Spleen (tissue), 11 donors: ENCODE measurements around the gene WNK1. TPM values are rescaled to one million over a fixed set of nuclear protein-coding genes. Genes with fewer than 3 reads are reported as not detected.

Source experiments
- DNase-seq: peaks from one replicate; pipeline ENCODE4 v3.0.0-alpha.2; 2020
- H3K27ac ChIP-seq, 8 donors: fragments of 200-600 bp; sonication (generic) in 7 of 8; 1 replicate in 4 of 8; 2 replicates in 4 of 8; pipeline versions ENCODE4 v1.5.0 to v1.8.0; 2016 to 2021; ENCODE audit warnings: inconsistent platforms in 4 of 8, mild to moderate bottlenecking in 4 of 8, moderate library complexity in 1 of 8
- H3K27me3 ChIP-seq, 7 donors: fragments of 200-600 bp; sonication (generic) in 6 of 7; replicated peaks in 1 of 7; 1 replicate in 4 of 7; 2 replicates in 3 of 7; pipeline versions ENCODE4 v1.5.0 to v1.8.0; 2016 to 2021; ENCODE audit warnings: inconsistent platforms in 3 of 7, mild to moderate bottlenecking in 1 of 7
- H3K36me3 ChIP-seq, 6 donors: fragments of 200-600 bp; sonication (generic) in 5 of 6; 1 replicate in 4 of 6; 2 replicates in 2 of 6; pipeline versions ENCODE4 v1.5.0 to v1.8.0; 2016 to 2021; ENCODE audit warnings: inconsistent platforms in 2 of 6
- H3K4me1 ChIP-seq, 6 donors: fragments of 200-600 bp; sonication (generic) in 5 of 6; 1 replicate in 3 of 6; 2 replicates in 3 of 6; pipeline versions ENCODE4 v1.5.0 to v1.8.0; 2016 to 2021; ENCODE audit warnings: inconsistent platforms in 3 of 6
- H3K4me3 ChIP-seq, 8 donors: fragments of 200-600 bp; sonication (generic) in 7 of 8; 1 replicate in 4 of 8; 2 replicates in 4 of 8; pipeline versions ENCODE4 v1.5.0 to v1.8.0; 2016 to 2021; ENCODE audit warnings: inconsistent platforms in 4 of 8, mild to moderate bottlenecking in 4 of 8, moderate library complexity in 2 of 8
- H3K9me3 ChIP-seq, 8 donors: fragments of 200-600 bp; sonication (generic) in 7 of 8; 1 replicate in 4 of 8; 2 replicates in 4 of 8; pipeline versions ENCODE4 v1.5.0 to v1.8.0; 2016 to 2021; ENCODE audit warnings: inconsistent platforms in 4 of 8
- CTCF ChIP-seq, 11 experiments: fragments of 200-600 bp in 7 of 11; fragments of 450-650 bp in 4 of 11; sonication (generic) in 4 of 11; IDR thresholded peaks in 8 of 11; conservative IDR thresholded peaks in 3 of 11; 1 replicate in 7 of 11; 2 replicates in 4 of 11; pipeline versions ENCODE4 v1.4.0 to v1.8.0; 2016 to 2021; ENCODE audit warnings: antibody characterized with exemption in 11 of 11, inconsistent platforms in 4 of 11, mild to moderate bottlenecking in 1 of 11
- POLR2A ChIP-seq, 3 donors: fragments of 450-650 bp; IDR thresholded peaks; one replicate each; pipeline ENCODE4 v1.5.1; 2017; ENCODE audit warnings: antibody characterized with exemption in 3 of 3, mild to moderate bottlenecking in 1 of 3
- POLR2AphosphoS5 ChIP-seq, 3 donors: sonication (generic); formaldehyde crosslinking; IDR thresholded peaks; one replicate each; pipeline ENCODE4 v1.5.1; 2017; ENCODE audit warnings: antibody characterized with exemption in 3 of 3
- WGBS, 5 donors: extraction: QIAGEN DNeasy Blood & Tissue Kit in 3 of 5; methylation state at CpG; one replicate each; pipeline versions ENCODE4 v1.1.5 to v1.1.7; 2013 to 2018; 5-methylcytosine and 5-hydroxymethylcytosine counted together
- intact Hi-C: fragments of 100-400 bp; cut with DNase I; formaldehyde crosslinking; loops from one replicate; pipeline ENCODE4 v1.15.0; 2023; ENCODE audit warnings: low total_unique reads
- polyA plus RNA-seq, 3 donors: library from polyadenylated mRNA; stranded (reverse); fragments of 200-250 nt; gene quantifications; one replicate each; pipeline ENCODE4 v1.2.1, GENCODE V29; 2013
- total RNA-seq, 7 donors: library from RNA; depleted of rRNA in 3 of 7; stranded (reverse); fragments of >200 nt in 3 of 7; fragmentation: NEBNext Ultra II Directional in 4 of 7; extraction: Animal tissue kit (Norgen Biotek cat#: 25700) in 4 of 7; gene quantifications; one replicate each; pipeline versions ENCODE4 v1.1.0 to v1.2.1, GENCODE V29; 2016 to 2021
- donor health status: healthy with polysubstance abuse.
- donor health status: DM: no; HTN: no; CAD: no; lungs with moderate emphysema.
- donor health status: DM: no; HTN: no; CAD: no.
- donor health status: Bipolar disorder and iron deficiency.
- donor health status: healthy.
- donor health status: DM: no; HTN: no; CAD: no.
- donor health status: DM: yes; HTN: yes; CAD: no.

Gene WNK1
- total and polyA plus RNA-seq, 10 donors, result 8.8 to 261 (median 202) TPM

GRCh38 chr12:851343-851742 lies 99.0 kb downstream of the WNK1 start:
- 93 to 100% (median 97%) methylated on average over 1 of the region's 1 CpG for WGBS, 5 donors

GRCh38 chr12:851913-852312 lies 99.5 kb downstream of the WNK1 start:
- intact Hi-C loops, result no loop called here
- 83 to 90% (median 85%) methylated on average over 3 of the region's 3 CpGs for WGBS, 5 donors

More at GRCh38 chr12:851343-851742, 99.0 kb downstream of the WNK1 start:
- no peaks in the 10 kb centered on the region for H3K27me3 ChIP-seq
- no peak overlapping the region for H3K4me3 ChIP-seq
- intact Hi-C loops, result no loop called here
- H3K4me1 ChIP-seq, result peaks cover 0 to 46% (median 15%) of the 10 kb centered on the region in 6 donors
- TF ChIP-seq CTCF (IDR thresholded peaks at IDR 0.05 in 8 of 11, conservative IDR thresholded peaks at IDR 0.05 in 3 of 11) (no peak), POLR2AphosphoS5 (IDR thresholded peaks at IDR 0.05) (no peak), POLR2A (IDR thresholded peaks at IDR 0.05) (no peak)
- DNase-seq, result no peak
- H3K36me3 ChIP-seq, result peaks cover 0 to 14% (median 0%) of the 10 kb centered on the region in 6 donors
- H3K9me3 ChIP-seq, result no peaks in the 10 kb centered on the region
- no peak overlapping the region for H3K27ac ChIP-seq

GRCh38 chr12:852864-853263 lies 100.5 kb downstream of the WNK1 start:
- TF ChIP-seq POLR2AphosphoS5 (IDR thresholded peaks at IDR 0.05) (no peak), CTCF (IDR thresholded peaks at IDR 0.05 in 8 of 11, conservative IDR thresholded peaks at IDR 0.05 in 3 of 11) (no peak), POLR2A (IDR thresholded peaks at IDR 0.05) (no peak)
- no peaks in the 10 kb centered on the region for H3K9me3 ChIP-seq
- DNase-seq, result no peak
- intact Hi-C loops, result no loop called here
- peaks cover 0 to 28% (median 11%) of the 10 kb centered on the region in 6 donors for H3K36me3 ChIP-seq
- H3K4me1 ChIP-seq, result peaks cover 0 to 44% (median 15%) of the 10 kb centered on the region in 6 donors
- no peak overlapping the region for H3K4me3 ChIP-seq
- no peaks in the 10 kb centered on the region for H3K27me3 ChIP-seq
- no peak overlapping the region for H3K27ac ChIP-seq

More at GRCh38 chr12:851913-852312, 99.5 kb downstream of the WNK1 start:
- Histone ChIP-seq H3K4me3 (no peak overlapping the region), H3K27me3 (no peaks in the 10 kb centered on the region), H3K9me3 (no peaks in the 10 kb centered on the region), H3K4me1 (peaks cover 0 to 46% (median 15%) of the 10 kb centered on the region in 6 donors), H3K27ac (no peak overlapping the region), H3K36me3 (peaks cover 0 to 19% (median 2%) of the 10 kb centered on the region in 6 donors)
- no peak for DNase-seq
- TF ChIP-seq POLR2A (IDR thresholded peaks at IDR 0.05) (no peak), POLR2AphosphoS5 (IDR thresholded peaks at IDR 0.05) (no peak), CTCF (IDR thresholded peaks at IDR 0.05 in 8 of 11, conservative IDR thresholded peaks at IDR 0.05 in 3 of 11) (no peak)

- peaks cover 0 to 12% (median 1%) of the 10 kb centered on the region in 6 donors for H3K4me1 ChIP-seq
- H3K27ac ChIP-seq, result no peak overlapping the region
- H3K4me3 ChIP-seq, result no peak overlapping the region
- TF ChIP-seq POLR2A (IDR thresholded peaks at IDR 0.05) (no peak), POLR2AphosphoS5 (IDR thresholded peaks at IDR 0.05) (no peak), CTCF (IDR thresholded peaks at IDR 0.05 in 8 of 11, conservative IDR thresholded peaks at IDR 0.05 in 3 of 11) (no peak)
- H3K27me3 ChIP-seq, result no peaks in the 10 kb centered on the region
- H3K36me3 ChIP-seq, result peaks cover 0 to 73% (median 45%) of the 10 kb centered on the region in 6 donors
- 94 to 97% (median 95%) methylated on average over 5 of the region's 5 CpGs for WGBS, 5 donors
- H3K9me3 ChIP-seq, result no peaks in the 10 kb centered on the region
- intact Hi-C loops, result no loop called here
- no peak for DNase-seq
Measured at GRCh38 chr12:857611-858010, 105.2 kb downstream of the WNK1 start.
